Nucleus accumbens (tissue), 56 donors: Measurements from ENCODE around the gene ASB5.

Experiments used
- DNase-seq, 56 donors: peaks; one replicate each; lab custom pipeline; 2025; lab: John Stamatoyannopoulos, UW

The ASB5 gene

DNA sequence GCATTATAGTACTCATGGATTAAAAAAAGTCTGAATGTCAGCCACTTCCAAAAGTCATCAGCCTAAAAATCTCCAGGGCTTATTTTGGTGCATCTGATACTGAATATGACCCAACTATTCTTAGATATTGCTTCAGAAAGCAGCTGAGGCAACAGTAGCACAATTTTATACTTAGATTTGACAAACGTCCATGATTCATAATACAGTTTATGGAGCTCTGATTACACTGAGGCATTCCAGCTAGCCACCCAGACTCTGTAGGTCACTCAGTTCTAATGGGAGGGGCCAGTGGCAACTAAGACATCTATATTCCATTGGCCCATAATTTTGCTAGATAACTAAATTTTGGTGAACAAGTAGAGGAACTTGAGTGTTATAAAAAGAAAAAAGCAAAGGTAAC is 84.0 kb downstream of the ASB5 start:
- DNase-seq, result no peak
